GM21526 (cell line): Measurements from ENCODE around the gene F8A1.
A peak's percentile ranks its signal among the peaks of the same experiment; 100 is the strongest.
"Not testable (repeated sequence)": the region's sequence is repeated elsewhere in the genome, so short reads cannot be mapped to it uniquely, and the experiment has no call there.

Source experiments
- ATAC-seq: cut with Tn5 transposase; IDR thresholded peaks from one replicate; pipeline ENCODE4 v1.9.1; 2021; ENCODE audit warnings: moderate library complexity; ENCODE audit not compliant: unreplicated experiment, low FRiP score

F8A1 gene

DNA sequence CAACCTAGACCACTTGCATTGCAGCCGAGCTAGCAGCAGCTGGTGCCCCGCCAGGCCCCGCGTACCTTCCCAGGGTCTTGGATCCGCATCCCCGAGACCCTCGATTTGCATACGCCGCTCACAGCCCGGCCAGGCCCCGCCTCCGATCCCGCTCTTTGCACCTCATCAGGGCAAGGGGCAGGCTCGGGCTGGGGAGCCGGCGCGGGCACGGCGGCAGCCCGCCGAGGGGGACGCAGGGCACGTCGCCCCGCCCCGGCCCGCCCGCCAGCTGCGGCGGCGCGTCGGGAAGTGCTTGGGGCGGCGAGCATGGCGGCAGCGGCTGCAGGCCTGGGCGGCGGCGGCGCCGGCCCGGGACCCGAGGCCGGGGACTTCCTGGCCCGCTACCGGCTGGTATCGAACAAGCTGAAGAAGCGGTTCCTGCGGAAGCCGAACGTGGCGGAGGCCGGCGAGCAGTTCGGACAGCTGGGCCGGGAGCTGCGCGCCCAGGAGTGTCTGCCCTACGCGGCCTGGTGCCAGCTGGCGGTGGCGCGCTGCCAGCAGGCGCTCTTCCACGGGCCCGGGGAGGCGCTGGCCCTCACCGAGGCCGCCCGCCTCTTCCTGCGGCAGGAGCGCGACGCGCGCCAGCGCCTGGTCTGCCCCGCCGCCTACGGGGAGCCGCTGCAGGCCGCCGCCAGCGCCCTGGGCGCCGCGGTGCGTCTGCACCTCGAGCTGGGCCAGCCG lies at the start of gene F8A1:
TSS of gene F8A1 (plus strand) at position 287 of the 720 bp plus-strand sequence. CDS start at position 307, 20 bp downstream.
- peak; percentile 56 for ATAC-seq

DNA sequence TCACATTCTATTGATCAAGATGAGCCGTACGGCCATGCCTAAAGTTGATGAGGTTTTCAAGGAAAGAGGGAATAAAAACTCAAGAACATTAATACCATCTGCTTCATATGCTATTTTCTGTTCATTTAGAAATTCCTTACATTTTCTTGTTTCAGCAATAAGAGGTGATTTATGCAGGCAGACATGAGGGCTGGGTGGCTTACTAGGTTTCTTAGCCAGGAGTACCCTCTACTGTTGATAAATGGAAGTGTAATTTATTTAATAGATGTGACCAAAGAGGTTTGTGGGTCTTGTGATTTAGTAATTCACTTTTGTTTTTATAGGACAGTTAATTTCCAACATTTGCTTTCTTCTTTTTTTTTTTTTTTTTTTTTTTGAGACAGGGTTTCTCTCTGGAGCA lies 45.3 kb upstream of the F8A1 start:
- no peak for ATAC-seq

DNA sequence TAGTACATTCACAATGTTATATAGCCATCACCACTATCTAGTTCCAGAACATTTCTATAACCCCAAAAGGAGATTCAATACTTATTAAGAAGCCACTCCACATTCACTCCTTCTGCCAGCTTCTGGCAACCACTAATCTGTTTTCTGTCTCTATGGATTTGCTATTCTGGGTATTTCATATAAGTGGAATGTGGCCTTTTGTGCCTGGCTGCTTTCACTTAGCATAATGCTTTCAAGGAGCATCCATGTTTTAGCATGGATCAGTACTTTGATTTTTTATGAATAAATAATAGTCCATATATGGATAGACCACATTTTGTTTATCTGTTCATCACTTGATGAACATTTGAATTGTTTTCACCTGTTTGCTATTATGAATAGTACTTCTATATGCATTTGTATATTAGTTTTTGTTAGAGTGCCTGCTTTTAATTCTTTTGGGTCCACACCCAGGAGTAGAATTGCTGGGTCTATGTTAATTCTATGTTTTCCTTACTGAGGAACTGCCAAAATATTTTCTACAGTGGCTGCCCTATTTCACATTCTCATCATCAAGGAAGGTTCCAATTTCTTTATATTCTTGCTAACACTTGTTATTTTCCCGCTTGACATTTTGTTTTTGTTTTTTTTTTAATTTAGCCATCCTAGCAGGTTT lies 35.1 kb upstream of the F8A1 start:
- no peak for ATAC-seq

DNA sequence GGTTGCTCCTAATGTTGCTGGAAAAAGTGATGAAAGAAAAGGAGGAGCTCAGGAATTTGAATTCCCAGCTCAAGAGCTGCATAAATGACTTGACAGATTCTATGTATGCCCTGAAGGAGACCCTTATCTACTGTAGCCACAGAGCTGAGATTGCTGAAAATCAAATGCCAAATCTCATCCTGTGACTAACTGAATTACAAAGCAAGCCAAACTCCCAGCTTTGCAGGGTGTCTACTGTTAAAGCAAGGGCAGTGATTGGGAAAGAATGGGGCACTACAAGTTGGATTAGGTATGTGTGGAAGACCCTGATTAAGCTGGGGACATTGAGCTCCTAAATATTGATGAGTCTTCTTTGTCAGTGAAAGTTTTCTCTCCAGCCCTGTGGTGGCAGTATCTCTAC lies 30.9 kb upstream of the F8A1 start:
- no peak for ATAC-seq

DNA sequence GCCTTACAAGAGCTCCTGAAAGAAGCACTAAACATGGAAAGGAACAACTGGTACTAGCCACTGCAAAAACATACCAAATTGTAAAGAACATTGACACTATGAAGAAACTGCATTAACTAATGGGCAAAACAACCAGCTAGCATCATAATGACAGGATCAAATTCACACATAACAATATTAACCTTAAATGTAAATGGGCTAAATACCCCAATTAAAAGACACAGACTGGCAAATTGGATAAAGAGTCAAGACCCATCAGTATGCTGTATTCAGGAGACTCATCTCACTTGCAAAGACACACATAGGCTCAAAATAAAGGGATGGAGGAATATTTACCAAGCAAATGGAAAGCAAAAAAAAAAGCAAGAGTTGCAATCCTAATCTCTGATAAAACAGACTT lies 17.6 kb upstream of the F8A1 start:
- ATAC-seq = not testable (repeated sequence)

DNA sequence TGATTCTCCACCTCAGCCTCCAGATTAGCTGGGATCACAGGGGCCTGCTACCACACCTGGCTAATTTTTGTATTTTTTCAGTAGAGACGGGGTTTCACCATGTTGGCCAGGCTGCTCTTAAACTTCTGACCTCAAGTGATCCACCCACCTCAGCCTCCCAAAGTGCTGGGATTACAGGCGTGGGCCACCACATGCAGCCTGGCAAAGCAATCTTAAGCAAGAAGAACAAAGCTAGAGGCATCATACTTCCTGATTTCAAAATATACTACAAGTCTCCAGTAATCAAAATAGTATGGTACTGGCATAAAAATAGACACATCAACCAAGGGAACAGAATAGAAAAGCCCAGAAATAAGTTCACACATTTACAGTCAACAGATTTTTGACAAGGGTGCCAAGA lies 12.8 kb upstream of the F8A1 start:
- no peak for ATAC-seq

DNA sequence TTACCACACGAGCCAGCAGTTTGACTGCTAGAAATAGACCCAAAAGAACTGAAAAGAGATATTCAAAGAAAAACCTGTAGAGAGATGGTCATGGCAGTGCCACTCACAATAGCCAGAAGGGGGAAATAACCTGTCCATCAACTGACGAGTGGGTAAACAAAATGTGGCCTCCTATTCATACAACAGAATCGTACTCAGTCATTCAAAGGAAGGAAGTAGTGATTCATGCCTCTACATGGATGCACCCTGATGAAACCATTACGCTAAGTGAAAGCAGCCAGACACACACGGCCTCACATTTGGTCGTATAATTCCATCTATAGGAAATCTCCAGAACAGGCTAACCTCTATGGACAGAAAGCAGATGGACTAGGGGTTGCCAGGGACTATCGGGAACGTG lies 2.1 kb upstream of the F8A1 start:
- ATAC-seq = not testable (repeated sequence)

DNA sequence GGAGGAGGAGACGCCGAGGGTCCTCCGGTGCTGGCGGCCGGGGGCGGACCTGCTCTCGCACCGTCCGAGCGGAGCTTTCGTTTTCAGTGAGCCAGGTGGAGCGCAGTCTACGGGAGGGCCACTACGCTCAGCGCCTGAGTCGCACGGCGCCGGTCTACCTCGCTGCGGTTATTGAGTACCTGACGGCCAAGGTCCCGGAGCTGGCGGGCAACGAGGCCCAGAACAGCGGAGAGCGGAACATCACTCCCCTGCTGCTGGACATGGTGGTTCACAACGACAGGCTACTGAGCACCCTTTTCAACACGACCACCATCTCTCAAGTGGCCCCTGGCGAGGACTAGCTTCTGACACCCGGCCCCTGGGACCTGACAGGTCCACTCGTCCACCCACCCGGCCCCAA lies 1.1 kb upstream of the F8A1 start:
- ATAC-seq = not testable (repeated sequence)

DNA sequence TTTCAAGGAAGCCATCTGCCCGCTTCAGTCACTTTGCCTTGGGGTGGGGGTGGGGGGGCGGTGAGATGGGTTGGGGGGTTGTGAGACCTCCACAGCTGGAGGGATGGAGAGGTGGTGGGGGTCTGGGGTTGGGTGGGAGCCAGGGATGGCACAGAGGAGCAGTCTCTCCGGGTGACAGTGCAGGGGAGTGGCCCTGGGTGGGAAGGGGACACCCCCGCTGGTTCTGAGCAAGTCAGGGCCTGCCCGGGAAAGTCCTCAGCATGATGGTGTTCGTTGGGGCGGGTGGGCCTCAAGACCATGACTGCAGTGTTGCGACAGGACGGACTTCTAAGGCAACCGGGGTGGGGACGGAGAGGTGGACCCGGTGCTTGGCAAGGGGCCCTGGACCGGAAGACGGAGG lies 606 bp upstream of the F8A1 start:
- not testable (repeated sequence) for ATAC-seq

DNA sequence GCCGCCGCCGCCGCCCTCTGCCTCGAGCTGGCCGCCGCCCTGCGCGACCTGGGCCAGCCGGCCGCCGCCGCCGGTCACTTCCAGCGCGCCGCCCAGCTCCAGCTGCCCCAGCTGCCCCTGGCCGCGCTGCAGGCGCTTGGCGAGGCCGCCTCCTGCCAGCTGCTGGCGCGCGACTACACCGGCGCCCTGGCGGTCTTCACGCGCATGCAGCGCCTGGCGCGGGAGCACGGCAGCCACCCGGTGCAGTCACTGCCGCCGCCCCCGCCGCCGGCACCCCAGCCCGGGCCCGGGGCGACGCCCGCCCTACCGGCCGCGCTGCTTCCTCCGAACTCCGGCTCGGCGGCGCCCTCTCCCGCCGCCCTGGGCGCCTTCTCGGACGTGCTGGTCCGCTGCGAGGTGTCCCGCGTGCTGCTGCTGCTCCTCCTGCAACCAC lies 650 bp downstream of the F8A1 start:
- peak; percentile 47 for ATAC-seq

DNA sequence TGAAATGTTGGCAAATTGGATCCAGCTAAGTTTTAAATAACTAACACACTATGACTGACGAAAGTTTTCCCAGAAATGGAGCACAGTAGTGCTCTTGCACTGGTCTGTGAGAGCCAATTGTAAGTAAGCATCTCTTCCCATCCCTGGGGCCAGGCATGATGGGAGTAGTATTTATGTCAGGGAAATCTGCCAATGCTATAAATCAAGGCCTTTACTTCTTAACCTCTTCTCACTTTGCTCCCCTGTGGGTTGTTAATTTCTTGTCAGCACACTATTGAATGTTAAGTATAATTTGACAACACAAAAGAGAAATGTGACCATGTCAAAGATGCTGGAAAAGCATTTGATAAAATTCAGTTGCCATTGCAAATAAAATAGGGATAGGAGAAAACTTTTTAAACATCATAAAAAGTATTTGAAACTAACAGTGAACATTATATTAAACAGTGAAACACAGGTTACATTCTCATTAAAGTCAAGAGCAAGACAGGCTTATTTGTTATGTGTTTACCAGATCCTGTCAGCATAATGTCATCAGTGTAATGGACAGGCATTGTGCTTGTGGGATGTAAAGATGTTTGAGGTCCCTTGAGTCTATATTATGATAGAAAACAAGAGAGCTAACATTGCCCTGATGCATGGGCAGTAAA lies 5.0 kb downstream of the F8A1 start:
- ATAC-seq = no peak

DNA sequence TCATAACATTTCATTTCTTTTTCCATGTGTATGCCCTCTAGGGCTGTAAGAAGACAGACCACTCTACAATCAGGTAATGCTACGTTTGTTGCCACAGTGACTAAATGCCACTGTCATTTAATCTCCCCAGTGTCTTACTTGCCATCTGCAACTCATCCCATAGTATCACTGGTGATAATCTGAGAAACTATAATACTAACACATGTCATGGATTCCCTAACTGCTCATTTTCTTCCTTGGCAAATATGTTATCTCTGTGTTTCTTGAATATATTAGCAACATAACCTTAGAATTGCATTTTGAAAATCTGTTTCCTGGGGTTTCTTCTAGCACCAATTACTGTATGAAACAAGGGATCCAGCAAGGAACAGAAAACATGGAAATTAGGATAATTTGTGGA lies 6.1 kb downstream of the F8A1 start:
- no peak for ATAC-seq

DNA sequence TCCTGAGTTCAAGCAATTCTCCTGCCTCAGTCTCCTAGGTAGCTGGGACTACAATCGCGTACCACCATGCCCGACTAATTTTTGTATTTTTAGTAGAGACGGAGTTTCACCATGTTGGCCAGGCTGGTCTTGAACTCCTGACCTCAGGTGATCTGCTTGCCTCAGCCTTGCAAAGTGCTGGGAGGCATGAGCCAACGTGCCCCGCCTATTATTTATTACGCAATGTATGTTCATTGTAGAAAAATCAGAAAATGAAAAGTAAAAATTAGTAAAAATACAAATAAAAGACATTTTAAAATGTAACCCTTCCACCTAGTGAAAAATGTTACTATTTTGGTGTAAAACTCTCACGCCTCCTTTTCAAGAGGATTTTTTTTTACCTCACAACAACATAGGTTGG lies 14.2 kb downstream of the F8A1 start:
- no peak for ATAC-seq

DNA sequence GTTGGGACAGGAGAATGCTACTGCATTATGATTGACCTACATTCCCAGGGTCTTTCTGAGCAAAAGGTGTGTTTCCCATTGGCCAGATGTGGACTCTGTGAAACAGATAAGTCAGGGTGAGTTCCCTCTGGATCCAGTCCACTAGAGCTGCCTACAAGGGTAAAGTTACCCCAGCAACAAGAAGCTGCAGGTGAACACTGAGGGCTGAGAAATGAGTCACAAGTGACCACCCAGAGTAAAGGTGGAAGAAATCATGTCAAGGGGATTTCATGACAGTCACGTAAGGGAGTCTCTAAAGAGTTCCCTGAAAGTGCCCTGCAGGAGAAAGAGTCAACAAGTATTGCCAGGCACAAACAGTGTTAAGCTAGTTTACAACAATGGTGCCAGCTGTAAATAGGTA lies 16.3 kb downstream of the F8A1 start:
- ATAC-seq = no peak

DNA sequence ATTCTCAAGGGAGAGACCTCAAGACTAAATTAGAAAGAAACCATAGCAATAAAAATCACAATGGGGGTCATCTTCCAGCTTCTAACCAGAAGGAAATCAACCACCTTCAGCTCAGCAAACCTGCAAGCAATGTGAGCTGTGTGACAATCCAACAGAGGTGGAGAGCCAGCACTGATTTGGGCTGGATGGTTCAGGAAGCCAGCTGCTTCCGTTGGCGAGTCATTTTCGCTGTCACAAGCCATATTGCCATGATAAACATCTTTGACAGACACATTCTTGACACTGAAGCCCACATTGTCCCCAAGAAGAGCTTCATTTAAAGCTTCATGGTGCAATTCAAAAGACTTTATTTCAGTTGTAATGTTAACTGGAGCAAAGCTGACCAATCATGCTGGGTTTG lies 22.7 kb downstream of the F8A1 start:
- ATAC-seq = no peak

DNA sequence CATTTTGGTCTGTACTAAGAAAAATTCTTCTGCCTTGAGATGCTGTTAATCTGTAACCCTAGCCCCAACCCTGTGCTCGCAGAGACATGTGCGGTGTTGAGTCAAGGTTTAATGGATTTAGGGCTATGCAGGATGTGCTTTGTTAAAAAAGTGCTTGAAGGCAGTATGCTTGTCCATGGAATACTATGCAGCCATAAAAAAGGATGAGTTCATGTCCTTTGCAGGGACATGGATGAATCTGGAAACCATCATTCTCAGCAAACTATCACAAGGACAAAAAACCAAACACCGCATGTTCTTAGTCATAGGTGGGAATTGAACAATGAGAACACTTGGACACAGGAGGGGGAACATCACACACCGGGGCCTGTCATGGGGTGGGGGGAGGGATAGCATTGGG lies 23.9 kb downstream of the F8A1 start:
- ATAC-seq = not testable (repeated sequence)

DNA sequence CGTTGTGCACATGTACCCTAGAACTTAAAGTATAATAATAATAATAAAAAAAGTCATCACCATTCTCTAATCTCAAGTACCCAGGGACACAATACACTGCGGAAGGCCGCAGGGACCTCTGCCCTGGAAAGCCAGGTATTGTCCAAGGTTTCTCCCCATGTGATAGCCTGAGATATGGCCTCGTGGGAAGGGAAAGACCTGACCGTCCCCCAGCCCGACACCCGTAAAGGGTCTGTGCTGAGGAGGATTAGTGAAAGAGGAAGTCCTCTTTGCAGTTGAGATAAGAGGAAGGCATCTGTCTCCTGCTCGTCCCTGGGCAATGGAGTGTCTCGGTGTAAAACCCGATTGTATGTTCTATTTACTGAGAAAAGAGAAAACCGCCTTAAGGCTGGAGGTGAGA lies 24.4 kb downstream of the F8A1 start:
- not testable (repeated sequence) for ATAC-seq

DNA sequence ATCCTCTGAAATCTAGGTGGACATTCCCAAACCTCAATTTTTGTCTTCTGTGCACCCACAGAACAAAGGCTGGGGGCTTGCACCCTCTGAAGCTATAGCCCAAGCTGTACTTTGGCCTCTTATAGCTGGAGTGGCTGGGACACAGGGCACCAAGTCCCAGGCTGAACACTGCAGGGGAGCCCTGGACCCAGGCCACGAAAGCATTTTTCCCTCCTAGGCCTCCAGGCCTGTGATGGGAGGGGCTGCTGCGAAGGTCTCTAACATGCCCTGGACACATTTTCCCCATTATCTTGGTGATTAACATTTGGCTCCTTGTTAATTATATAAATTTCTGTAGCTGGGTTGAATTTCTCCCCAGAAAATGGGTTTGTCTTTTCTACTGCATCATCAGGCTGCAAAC lies 27.9 kb downstream of the F8A1 start:
- no peak for ATAC-seq

DNA sequence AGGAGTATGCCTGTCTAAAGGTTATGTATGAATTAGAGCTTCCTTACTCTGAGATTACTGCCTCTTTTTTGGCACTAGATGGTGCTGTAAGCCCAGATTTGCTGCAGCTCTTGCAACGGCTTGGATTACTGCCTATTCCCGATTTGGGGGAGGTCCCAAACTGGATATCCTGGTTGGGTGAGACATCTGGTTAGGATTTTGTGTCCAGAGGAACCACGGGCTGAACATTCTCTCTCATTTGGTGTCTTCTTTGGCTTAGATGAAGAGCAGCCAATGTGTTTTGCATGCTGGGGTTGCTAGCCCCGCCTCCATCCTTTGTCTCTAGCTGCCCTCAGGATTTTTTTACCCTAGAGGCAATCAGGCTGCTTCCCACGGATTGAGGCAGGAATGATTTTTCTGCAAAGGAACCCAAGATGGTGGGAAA lies 31.9 kb downstream of the F8A1 start:
- ATAC-seq = peak; percentile 63

DNA sequence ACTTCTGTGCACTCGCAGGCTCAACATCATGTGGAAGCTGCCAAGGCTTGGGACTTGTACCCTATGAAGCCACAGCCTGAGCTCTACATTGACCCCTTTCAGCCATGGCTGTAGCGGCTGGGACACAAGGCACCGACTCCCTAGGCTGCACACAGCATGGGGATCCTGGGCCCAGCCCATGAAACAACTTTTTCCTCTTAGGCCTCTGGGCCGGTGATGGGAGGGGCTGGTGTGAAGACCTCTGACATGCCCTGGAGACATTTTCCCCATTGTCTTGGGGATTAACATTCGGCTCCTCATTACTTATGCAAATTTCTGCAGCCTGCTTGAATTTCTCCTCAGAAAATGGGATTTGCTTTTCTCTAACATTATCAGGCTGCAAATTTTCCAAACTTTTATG lies 38.6 kb downstream of the F8A1 start:
- ATAC-seq = not testable (repeated sequence)
